Uterus (tissue), 2 donors: ENCODE results near the gene ASIC2.

Source experiments
- POLR2A ChIP-seq, 2 donors: fragments of 450-650 bp; IDR thresholded peaks; one replicate each; pipeline ENCODE4 v1.6.1; 2016; ENCODE audit warnings: antibody characterized with exemption in 2 of 2, mild to moderate bottlenecking in 1 of 2, moderate library complexity in 1 of 2
- TF ChIP-seq, protein P1 (sequence below), 4 experiments: fragments of 200-600 bp in 2 of 4; fragments of 450-650 bp in 2 of 4; sonication (generic) in 2 of 4; IDR thresholded peaks; one replicate each; pipeline ENCODE4 v1.5.1; 2016 to 2019; ENCODE audit warnings: antibody characterized with exemption in 4 of 4, mild to moderate bottlenecking in 2 of 4, moderate library complexity in 1 of 4

DNA sequence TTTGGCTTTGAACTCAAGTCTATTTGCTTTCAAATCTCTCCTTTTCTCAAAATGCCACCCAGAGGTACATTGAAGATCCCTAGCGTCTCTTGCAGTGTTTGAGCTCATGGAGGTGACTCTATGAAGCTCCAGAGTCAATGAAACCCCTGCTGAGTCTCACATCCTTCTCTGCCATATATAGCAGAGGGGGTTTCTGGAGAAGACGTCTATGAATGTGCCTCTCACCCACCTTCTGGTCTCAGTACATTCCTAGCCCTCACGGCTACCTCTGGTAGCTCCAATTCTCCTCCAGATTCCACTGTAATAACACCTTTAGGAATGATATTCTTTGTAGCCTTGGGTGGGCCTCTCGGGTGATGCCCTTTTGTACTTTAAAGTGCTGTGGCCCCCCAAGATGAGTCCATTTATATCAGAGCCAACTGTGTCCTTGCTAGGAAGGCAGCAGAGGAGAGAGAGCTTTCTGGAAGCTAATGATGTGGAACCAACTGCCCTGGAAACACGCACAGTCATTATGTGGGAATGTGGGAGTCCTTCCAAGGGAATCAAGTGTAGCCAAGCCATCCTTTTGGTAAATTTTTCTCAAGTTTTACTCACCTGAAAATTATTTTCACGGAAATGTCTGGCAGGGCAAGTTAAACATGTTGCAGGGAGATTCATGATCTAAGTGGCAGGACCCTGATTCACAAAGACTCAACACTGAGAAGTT lies 123.4 kb downstream of the ASIC2 start:
- TF ChIP-seq POLR2A (IDR thresholded peaks at IDR 0.05) = no peak
- TF ChIP-seq, protein P1, sequence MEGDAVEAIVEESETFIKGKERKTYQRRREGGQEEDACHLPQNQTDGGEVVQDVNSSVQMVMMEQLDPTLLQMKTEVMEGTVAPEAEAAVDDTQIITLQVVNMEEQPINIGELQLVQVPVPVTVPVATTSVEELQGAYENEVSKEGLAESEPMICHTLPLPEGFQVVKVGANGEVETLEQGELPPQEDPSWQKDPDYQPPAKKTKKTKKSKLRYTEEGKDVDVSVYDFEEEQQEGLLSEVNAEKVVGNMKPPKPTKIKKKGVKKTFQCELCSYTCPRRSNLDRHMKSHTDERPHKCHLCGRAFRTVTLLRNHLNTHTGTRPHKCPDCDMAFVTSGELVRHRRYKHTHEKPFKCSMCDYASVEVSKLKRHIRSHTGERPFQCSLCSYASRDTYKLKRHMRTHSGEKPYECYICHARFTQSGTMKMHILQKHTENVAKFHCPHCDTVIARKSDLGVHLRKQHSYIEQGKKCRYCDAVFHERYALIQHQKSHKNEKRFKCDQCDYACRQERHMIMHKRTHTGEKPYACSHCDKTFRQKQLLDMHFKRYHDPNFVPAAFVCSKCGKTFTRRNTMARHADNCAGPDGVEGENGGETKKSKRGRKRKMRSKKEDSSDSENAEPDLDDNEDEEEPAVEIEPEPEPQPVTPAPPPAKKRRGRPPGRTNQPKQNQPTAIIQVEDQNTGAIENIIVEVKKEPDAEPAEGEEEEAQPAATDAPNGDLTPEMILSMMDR (IDR thresholded peaks at IDR 0.05) = no peak
